Skeletal muscle cell (primary cell): Measurements from ENCODE around the gene ARSD.
A peak's percentile ranks its signal among the peaks of the same experiment; 100 is the strongest.
"Not testable (repeated sequence)": the region's sequence is repeated elsewhere in the genome, so short reads cannot be mapped to it uniquely, and the experiment has no call there.

ENCODE experiments used
- DNase-seq: peaks from one replicate; pipeline ENCODE4 v3.0.0-alpha.2; 2010; ENCODE audit warnings: low read depth
- H3K4me3 ChIP-seq: 2 replicates; pipeline ENCODE4 v1.5.1; 2011; ENCODE audit warnings: low read depth, mild to moderate bottlenecking, control low read depth, low read length, moderate library complexity

ARSD gene

GRCh38 chrX:2928583-2929434 lies at the start of gene ARSD:
TSS of gene ARSD (minus strand) at chrX:2929339. CDS start at chrX:2929275, 64 bp downstream.
- H3K4me3 ChIP-seq: peak within 1 kb of the TSS; percentile 63
- peak; percentile 46 for DNase-seq

- DNase-seq, H3K4me3 ChIP-seq: not testable (repeated sequence)
Observed at GRCh38 chrX:2978639-2979038, 49.5 kb upstream of the ARSD start.

GRCh38 chrX:2974961-2975360 lies 45.8 kb upstream of the ARSD start:
- DNase-seq: no peak
- no peak overlapping the region for H3K4me3 ChIP-seq

- no peak for DNase-seq
Observed at GRCh38 chrX:2972391-2972790, 43.3 kb upstream of the ARSD start.

GRCh38 chrX:2969021-2969420 lies 39.9 kb upstream of the ARSD start:
- no peak overlapping the region for H3K4me3 ChIP-seq
- DNase-seq: no peak

More at GRCh38 chrX:2972391-2972790, 43.3 kb upstream of the ARSD start:
- H3K4me3 ChIP-seq: no peak overlapping the region

- H3K4me3 ChIP-seq: peak overlapping the region; percentile 30
- DNase-seq: peak; percentile 16
Observed at GRCh38 chrX:2967998-2968909, 39.1 kb upstream of the ARSD start.

- peak overlapping the region; percentile 30 for H3K4me3 ChIP-seq
Observed at GRCh38 chrX:2967584-2967983, 38.4 kb upstream of the ARSD start.

DNA sequence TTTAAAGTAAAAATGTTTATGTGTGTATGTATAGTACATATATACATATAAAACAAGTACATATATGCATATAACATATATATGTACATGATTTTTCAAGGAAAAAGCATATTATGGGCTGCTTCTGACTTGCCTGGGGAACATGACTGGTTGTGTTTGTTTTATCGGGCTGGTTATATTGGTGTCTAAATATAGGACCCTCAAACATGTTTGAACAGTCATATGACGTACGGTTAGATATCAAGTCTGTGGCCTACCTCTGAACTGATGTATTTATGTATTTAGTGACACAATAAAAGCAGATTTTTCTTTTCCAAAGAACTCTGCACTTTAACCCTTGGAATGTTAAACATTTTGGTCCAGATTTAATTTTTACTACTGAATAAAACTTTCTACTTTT lies 37.9 kb upstream of the ARSD start:
- DNase-seq: no peak
- H3K4me3 ChIP-seq: no peak overlapping the region

More at GRCh38 chrX:2967584-2967983, 38.4 kb upstream of the ARSD start:
- no peak for DNase-seq

- no peak overlapping the region for H3K4me3 ChIP-seq
- no peak for DNase-seq
Observed at GRCh38 chrX:2965965-2966364, 36.8 kb upstream of the ARSD start.

- not testable (repeated sequence) for H3K4me3 ChIP-seq, DNase-seq
Observed at GRCh38 chrX:2963992-2964794, 35.1 kb upstream of the ARSD start.

- H3K4me3 ChIP-seq, DNase-seq: not testable (repeated sequence)
Observed at GRCh38 chrX:2963449-2963848, 34.3 kb upstream of the ARSD start.

- no peak for DNase-seq
Observed at GRCh38 chrX:2962381-2962780, 33.2 kb upstream of the ARSD start.

DNA sequence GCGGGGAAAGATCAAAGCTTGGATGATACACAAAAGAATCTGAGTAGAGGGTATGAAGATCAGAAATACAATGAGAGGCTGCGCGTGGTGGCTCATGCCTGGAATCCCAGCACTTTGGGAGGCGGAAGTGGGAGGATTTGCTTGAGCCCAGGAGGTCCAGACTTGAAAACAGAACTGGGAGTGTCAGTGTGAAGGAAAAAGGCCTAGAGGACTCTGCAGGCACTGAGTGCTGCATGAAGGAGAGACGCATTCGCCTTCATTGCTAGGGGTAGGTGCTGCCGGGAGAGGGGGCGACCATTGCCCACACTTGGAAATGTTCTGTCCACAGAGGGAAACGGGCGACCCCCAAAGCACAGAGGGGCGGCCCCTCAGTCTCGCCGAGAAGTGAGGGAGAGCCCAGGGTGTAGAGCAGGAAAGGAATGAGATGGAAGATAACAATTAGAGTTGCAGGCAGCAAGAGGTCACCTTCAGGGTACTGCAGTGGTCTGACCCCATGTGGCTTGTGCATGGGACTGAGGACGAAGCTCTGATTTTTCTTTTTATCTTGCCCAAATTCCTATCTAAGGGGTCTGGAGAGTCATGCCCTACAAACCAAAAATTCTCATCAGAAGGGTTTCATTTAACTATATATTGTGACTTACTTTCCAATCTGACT lies 31.8 kb upstream of the ARSD start:
- H3K4me3 ChIP-seq: no peak overlapping the region

More at GRCh38 chrX:2962381-2962780, 33.2 kb upstream of the ARSD start:
- no peak overlapping the region for H3K4me3 ChIP-seq

GRCh38 chrX:2958199-2958598 lies 29.1 kb upstream of the ARSD start:
- H3K4me3 ChIP-seq: no peak overlapping the region
- DNase-seq: no peak

More for the DNA sequence above, 31.8 kb upstream of the ARSD start:
- DNase-seq: no peak

DNA sequence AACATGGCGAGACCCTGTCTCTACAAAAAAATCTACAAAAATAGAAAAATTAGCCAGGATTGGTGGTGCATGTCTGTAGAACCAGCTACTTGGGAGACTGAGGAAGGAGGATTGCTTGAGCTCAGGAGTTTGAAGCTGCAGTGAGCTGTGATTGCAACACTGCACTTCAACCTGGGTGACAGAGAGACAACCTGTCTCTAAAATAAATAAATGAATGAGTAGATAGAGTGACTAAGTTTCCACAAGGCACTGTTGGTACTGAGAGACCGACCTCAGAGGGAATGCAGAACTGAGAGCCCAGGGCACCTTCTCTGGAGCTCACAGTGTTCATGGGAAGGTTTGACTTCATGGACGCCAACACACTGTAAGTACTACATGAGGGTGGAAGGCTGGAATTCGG lies 26.7 kb upstream of the ARSD start:
- H3K4me3 ChIP-seq: no peak overlapping the region
- DNase-seq: no peak

GRCh38 chrX:2955281-2955680 lies 26.1 kb upstream of the ARSD start:
- no peak overlapping the region for H3K4me3 ChIP-seq
- no peak for DNase-seq

DNA sequence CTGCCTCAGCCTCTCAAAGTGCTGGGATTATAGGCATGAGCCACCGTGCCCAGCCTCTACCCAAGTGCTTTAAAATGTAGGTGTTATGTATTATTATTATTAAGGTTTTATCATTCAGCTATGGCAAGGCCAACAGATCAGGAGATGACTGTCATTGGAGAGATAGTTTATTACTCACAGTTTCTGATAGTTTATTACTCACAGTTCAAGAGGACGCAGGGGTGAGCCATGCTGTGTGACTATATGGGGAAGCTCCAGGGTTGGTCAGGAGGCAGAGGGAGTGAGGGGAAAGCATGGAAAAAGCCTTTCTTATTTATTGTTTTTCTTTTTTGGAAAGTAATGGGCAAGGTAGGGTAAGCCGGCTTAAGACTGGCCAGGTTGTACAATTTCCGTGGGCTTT lies 25.4 kb upstream of the ARSD start:
- DNase-seq: no peak
- no peak overlapping the region for H3K4me3 ChIP-seq

DNA sequence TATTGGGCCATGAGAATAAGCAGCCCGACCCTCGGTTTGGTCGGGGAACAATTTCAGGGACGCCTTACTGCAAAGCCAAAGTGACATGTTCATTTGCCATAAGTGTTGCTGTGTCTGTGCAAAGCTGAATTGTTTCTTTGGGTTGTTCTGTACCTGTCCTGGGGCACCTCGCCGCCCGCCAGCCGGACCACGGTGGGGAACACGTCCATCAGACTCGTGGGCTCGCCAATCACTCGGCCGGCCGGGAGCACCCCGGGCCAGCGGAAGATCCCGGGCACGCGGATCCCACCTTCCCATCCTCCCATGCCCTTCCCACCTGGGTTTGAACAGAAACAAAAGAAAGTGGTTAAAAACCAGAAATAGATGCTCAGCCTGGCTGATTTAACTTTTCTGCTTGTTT lies 8.8 kb upstream of the ARSD start:
- not testable (repeated sequence) for H3K4me3 ChIP-seq, DNase-seq
